Stimulated activated CD4-positive, alpha-beta T cell treated with anti-CD3 and anti-CD28 coated beads, Interleukin-15, amount 100 ng/mL, for 24 hours (primary cell): Measurements from ENCODE around the gene ACTL6B.
"Not testable (repeated sequence)": the region's sequence is repeated elsewhere in the genome, so short reads cannot be mapped to it uniquely, and the experiment has no call there.

Experiments used
- DNase-seq: peaks from one replicate; pipeline ENCODE4 v3.0.0-alpha.2; 2020

Gene ACTL6B

GRCh38 chr7:100671353-100672327 is 15.4 kb upstream of the ACTL6B start:
- DNase-seq: no peak

- no peak for DNase-seq
Measured at GRCh38 chr7:100670074-100670473, 13.8 kb upstream of the ACTL6B start.

- DNase-seq: not testable (repeated sequence)
Measured at GRCh38 chr7:100669106-100669505, 12.9 kb upstream of the ACTL6B start.

- DNase-seq: no peak
Measured at GRCh38 chr7:100668069-100668449, 11.8 kb upstream of the ACTL6B start.

- DNase-seq: no peak
Measured at GRCh38 chr7:100667331-100668068, 11.3 kb upstream of the ACTL6B start.

GRCh38 chr7:100665168-100665726 is 9.0 kb upstream of the ACTL6B start:
- DNase-seq: no peak

- DNase-seq: not testable (repeated sequence)
Measured at GRCh38 chr7:100662194-100662776, 6.0 kb upstream of the ACTL6B start.

- DNase-seq: no peak
Measured at GRCh38 chr7:100654908-100655831, 1.1 kb downstream of the ACTL6B start.

GRCh38 chr7:100649826-100650565 is 6.3 kb downstream of the ACTL6B start:
- DNase-seq: no peak

- peak; percentile 62 for DNase-seq
Measured at GRCh38 chr7:100642534-100642907, 13.7 kb downstream of the ACTL6B start.

GRCh38 chr7:100641860-100642533 is 14.3 kb downstream of the ACTL6B start:
- DNase-seq: no peak

GRCh38 chr7:100641463-100641859 is 14.8 kb downstream of the ACTL6B start, which contains the start of gene TFR2:
TSS of gene TFR2 (minus strand) at chr7:100641552. CDS start at chr7:100641509, 43 bp downstream.
- no peak for DNase-seq

GRCh38 chr7:100640517-100641440 is 15.5 kb downstream of the ACTL6B start:
- no peak for DNase-seq

- DNase-seq: no peak
Measured at GRCh38 chr7:100639995-100640516, 16.2 kb downstream of the ACTL6B start.

GRCh38 chr7:100632951-100633717 is 23.1 kb downstream of the ACTL6B start:
- DNase-seq: peak; percentile 82

GRCh38 chr7:100630066-100630465 is 26.2 kb downstream of the ACTL6B start:
- no peak for DNase-seq

- peak; percentile 49 for DNase-seq
Measured at GRCh38 chr7:100629117-100629716, 27.0 kb downstream of the ACTL6B start.

GRCh38 chr7:100627238-100627549 is 29.1 kb downstream of the ACTL6B start:
- no peak for DNase-seq
